ENCODE data around the gene IQCE. TPM values are rescaled to one million over a fixed set of nuclear protein-coding genes. Genes with fewer than 3 reads are reported as not detected.
"Not testable (repeated sequence)": the region's sequence is repeated elsewhere in the genome, so short reads cannot be mapped to it uniquely, and the experiment has no call there.

The IQCE gene
- total RNA-seq, 1 experiment from 2014 or later, result 94.8 TPM

DNA sequence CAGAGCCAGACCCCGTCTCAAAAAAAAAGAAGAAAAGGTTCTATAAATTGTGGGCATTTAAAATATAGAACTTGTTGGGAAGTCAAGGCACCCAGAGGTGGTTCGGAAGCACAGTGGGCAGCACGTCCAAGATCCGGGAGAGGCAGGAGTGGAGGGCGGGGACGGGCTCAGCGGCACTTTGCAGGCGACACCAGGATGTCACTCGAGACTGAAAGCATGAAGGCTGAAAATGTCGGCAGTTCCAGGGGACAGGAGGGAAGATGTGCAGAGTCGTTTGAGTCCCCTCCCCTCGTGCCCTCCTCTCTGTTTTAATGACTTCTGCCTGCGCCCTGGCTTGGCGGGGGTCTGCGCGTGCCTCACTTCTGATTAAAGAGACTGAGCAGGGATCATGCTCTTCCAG is 30.6 kb downstream of the IQCE start:
- H3K27ac Mint-ChIP-seq (ENCODE audit: unreplicated experiment), result no peak overlapping the region
- no peak overlapping the region for H3K4me3 Mint-ChIP-seq (ENCODE audit: low read depth, unreplicated experiment)
- H3K27me3 Mint-ChIP-seq (ENCODE audit: unreplicated experiment), result no peaks in the 10 kb centered on the region
- H3K9me3 Mint-ChIP-seq (ENCODE audit: low read depth, unreplicated experiment), result no peaks in the 10 kb centered on the region
- no TSS peak for BruUV-seq (replicated peaks)
- peaks cover 96% of the 10 kb centered on the region for H3K36me3 Mint-ChIP-seq (ENCODE audit: insufficient read depth, unreplicated experiment)
- intact Hi-C loops (cut with micrococcal nuclease; ENCODE audit: unreplicated experiment), result no loop called here
- CTCF ChIA-PET, result interaction anchor here (0.5 kb wide), 1 partner anchor 78 kb away, joined by 4 read pairs; no protein-coding TSS in a partner anchor
- no peak for DNase-seq
- no peaks in the 10 kb centered on the region for H3K4me1 Mint-ChIP-seq (ENCODE audit: low read depth, unreplicated experiment)
- TF ChIP-seq, protein P1, sequence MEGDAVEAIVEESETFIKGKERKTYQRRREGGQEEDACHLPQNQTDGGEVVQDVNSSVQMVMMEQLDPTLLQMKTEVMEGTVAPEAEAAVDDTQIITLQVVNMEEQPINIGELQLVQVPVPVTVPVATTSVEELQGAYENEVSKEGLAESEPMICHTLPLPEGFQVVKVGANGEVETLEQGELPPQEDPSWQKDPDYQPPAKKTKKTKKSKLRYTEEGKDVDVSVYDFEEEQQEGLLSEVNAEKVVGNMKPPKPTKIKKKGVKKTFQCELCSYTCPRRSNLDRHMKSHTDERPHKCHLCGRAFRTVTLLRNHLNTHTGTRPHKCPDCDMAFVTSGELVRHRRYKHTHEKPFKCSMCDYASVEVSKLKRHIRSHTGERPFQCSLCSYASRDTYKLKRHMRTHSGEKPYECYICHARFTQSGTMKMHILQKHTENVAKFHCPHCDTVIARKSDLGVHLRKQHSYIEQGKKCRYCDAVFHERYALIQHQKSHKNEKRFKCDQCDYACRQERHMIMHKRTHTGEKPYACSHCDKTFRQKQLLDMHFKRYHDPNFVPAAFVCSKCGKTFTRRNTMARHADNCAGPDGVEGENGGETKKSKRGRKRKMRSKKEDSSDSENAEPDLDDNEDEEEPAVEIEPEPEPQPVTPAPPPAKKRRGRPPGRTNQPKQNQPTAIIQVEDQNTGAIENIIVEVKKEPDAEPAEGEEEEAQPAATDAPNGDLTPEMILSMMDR (IDR thresholded peaks at IDR 0.05; ENCODE audit: unreplicated experiment), result no peak

DNA sequence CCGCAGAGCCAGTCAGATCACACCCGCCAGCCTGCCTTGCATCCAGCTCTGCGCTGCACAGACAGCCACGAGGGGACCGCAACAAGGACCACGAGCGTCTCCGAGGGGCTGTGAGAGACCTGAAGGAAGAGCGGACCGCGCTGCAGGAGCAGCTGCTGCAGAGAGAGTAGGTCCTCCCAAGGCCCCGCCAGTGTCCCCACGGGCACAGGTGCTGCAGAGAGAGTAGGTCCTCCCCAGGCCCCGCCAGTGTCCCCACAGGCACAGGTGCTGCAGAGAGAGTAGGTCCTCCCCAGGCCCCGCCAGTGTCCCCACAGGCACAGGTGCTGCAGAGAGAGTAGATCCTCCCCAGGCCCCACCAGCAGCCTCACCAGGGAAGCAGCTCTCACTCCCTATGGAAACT is 31.2 kb downstream of the IQCE start:
- intact Hi-C loops (cut with micrococcal nuclease; ENCODE audit: unreplicated experiment); H3K27ac Mint-ChIP-seq (ENCODE audit: unreplicated experiment); H3K27me3 Mint-ChIP-seq (ENCODE audit: unreplicated experiment); H3K4me1 Mint-ChIP-seq (ENCODE audit: low read depth, unreplicated experiment); BruUV-seq (replicated peaks); DNase-seq; H3K9me3 Mint-ChIP-seq (ENCODE audit: low read depth, unreplicated experiment); H3K4me3 Mint-ChIP-seq (ENCODE audit: low read depth, unreplicated experiment): not testable (repeated sequence)
- CTCF ChIA-PET, result interaction anchor here (0.5 to 1.2 kb wide), 3 partner anchors 19 to 253 kb away, joined by 3 to 4 read pairs (median 4); no protein-coding TSS in a partner anchor
- peaks cover 96% of the 10 kb centered on the region for H3K36me3 Mint-ChIP-seq (ENCODE audit: insufficient read depth, unreplicated experiment)

DNA sequence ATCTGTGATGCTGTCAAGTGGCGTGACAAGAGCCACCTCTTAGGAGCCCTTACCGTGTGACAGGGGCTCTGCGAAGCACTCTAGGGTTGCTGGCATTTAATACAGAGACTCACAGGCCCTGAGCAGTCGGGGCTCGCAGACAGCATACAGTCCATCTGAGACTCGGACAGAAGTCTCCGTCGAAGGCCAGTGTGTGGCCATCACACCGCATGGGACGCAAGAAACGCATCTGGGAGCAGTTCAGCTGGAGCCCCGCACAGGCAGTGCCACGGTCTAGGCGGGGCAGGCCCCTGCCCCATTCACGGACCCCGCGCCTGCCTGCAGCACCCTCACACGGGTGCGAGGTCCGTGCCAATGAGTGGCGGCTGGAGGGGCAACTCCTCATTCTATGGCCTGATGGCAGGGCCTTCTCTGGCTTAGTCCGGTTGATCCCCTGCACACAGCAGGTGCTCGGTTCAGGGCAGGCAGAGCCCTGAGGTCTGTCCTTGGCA is 33.6 kb downstream of the IQCE start:
- no peak overlapping the region for H3K4me3 Mint-ChIP-seq (ENCODE audit: low read depth, unreplicated experiment)
- H3K9me3 Mint-ChIP-seq (ENCODE audit: low read depth, unreplicated experiment), result no peaks in the 10 kb centered on the region
- H3K27ac Mint-ChIP-seq (ENCODE audit: unreplicated experiment), result no peak overlapping the region
- BruUV-seq (replicated peaks), result no TSS peak
- CTCF ChIA-PET, result no interaction called here
- H3K36me3 Mint-ChIP-seq (ENCODE audit: insufficient read depth, unreplicated experiment), result peaks cover 91% of the 10 kb centered on the region
- H3K27me3 Mint-ChIP-seq (ENCODE audit: unreplicated experiment), result no peaks in the 10 kb centered on the region
- H3K4me1 Mint-ChIP-seq (ENCODE audit: low read depth, unreplicated experiment), result no peaks in the 10 kb centered on the region
- intact Hi-C loops (cut with micrococcal nuclease; ENCODE audit: unreplicated experiment), result no loop called here
- no peak for DNase-seq
- TF ChIP-seq, protein P1 (IDR thresholded peaks at IDR 0.05; ENCODE audit: unreplicated experiment), result no peak

DNA sequence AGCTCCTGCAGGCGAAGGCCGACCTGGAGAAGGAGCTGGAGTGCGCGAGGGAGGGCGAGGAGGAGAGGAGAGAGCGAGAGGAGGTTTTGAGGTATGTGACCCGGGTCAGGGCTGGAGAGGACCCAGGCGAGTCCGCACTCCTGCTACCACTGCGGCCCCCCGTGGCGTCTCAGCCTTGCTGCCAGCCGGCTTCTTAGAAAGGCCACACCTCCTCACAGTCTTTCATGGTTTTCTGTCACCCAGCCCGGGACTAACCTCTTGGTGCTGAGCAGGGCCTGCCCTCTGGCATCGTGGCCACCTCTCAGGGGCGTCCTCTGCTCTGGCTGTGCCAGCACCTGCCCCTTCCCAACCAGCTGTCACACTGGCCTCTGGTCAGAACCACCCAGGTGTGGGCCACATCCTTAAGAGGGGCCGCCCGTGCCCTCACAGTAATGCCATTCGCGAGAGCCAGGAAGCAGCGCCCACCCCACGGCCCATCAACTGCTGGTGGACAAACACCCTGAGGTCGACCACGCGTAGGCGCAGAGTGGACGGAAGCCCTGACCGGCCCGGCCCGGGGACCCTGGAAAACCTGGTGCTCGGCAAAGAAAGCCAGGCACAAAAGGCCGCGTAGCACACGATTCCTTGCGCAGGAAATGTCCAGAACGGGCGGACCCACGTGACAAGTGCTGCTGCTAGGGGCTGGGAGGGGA is 34.4 kb downstream of the IQCE start:
- no peak overlapping the region for H3K4me3 Mint-ChIP-seq (ENCODE audit: low read depth, unreplicated experiment)
- peaks cover 86% of the 10 kb centered on the region for H3K36me3 Mint-ChIP-seq (ENCODE audit: insufficient read depth, unreplicated experiment)
- intact Hi-C loops (cut with micrococcal nuclease; ENCODE audit: unreplicated experiment), result no loop called here
- TF ChIP-seq, protein P1 (IDR thresholded peaks at IDR 0.05; ENCODE audit: unreplicated experiment), result no peak
- DNase-seq, result no peak
- H3K27ac Mint-ChIP-seq (ENCODE audit: unreplicated experiment), result no peak overlapping the region
- H3K4me1 Mint-ChIP-seq (ENCODE audit: low read depth, unreplicated experiment), result no peaks in the 10 kb centered on the region
- no peaks in the 10 kb centered on the region for H3K27me3 Mint-ChIP-seq (ENCODE audit: unreplicated experiment)
- CTCF ChIA-PET, result no interaction called here
- BruUV-seq (replicated peaks), result no TSS peak
- no peaks in the 10 kb centered on the region for H3K9me3 Mint-ChIP-seq (ENCODE audit: low read depth, unreplicated experiment)

DNA sequence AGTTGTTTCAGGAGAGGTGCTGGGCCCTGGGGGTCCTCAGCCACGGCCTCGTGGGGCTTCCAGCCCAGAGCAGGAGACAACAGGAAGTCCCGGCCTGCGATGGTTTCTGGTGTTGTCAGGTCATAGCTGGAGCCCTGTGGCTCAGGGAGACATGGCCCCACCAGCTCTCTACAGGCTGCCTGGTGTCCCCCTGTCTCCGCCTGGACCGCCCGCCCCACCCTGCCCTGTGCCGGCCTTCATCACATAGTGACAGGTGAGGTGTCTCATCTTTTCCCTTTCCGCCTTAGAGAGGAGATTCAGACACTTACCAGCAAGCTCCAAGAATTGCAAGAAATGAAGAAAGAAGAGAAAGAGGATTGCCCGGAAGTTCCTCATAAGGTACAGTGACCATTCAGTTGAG is 35.8 kb downstream of the IQCE start:
- no peaks in the 10 kb centered on the region for H3K27me3 Mint-ChIP-seq (ENCODE audit: unreplicated experiment)
- TF ChIP-seq, protein P1 (IDR thresholded peaks at IDR 0.05; ENCODE audit: unreplicated experiment), result no peak
- DNase-seq, result no peak
- intact Hi-C loops (cut with micrococcal nuclease; ENCODE audit: unreplicated experiment), result no loop called here
- H3K27ac Mint-ChIP-seq (ENCODE audit: unreplicated experiment), result no peak overlapping the region
- H3K4me1 Mint-ChIP-seq (ENCODE audit: low read depth, unreplicated experiment), result no peaks in the 10 kb centered on the region
- no TSS peak for BruUV-seq (replicated peaks)
- H3K36me3 Mint-ChIP-seq (ENCODE audit: insufficient read depth, unreplicated experiment), result peaks cover 86% of the 10 kb centered on the region
- CTCF ChIA-PET, result no interaction called here
- no peaks in the 10 kb centered on the region for H3K9me3 Mint-ChIP-seq (ENCODE audit: low read depth, unreplicated experiment)
- H3K4me3 Mint-ChIP-seq (ENCODE audit: low read depth, unreplicated experiment), result no peak overlapping the region

Measured in Calu3 (cell line).